Glutamatergic neuron (in vitro differentiated cells): Measurements from ENCODE around the gene SLC34A3. TPM values are rescaled to one million over a fixed set of nuclear protein-coding genes. Genes with fewer than 3 reads are reported as not detected.

Experiments
- DNase-seq: peaks from one replicate; pipeline ENCODE4 v3.0.0; 2022
- H3K27ac Mint-ChIP-seq: one replicate; pipeline ENCODE4 v1.8.0; 2020; ENCODE audit warnings: mild to moderate bottlenecking, mixed read lengths, inconsistent platforms; ENCODE audit not compliant: unreplicated experiment
- H3K27me3 Mint-ChIP-seq: one replicate; pipeline ENCODE4 v1.8.0; 2020; ENCODE audit warnings: mild to moderate bottlenecking, moderate library complexity, mixed read lengths, inconsistent platforms; ENCODE audit not compliant: unreplicated experiment
- H3K36me3 Mint-ChIP-seq: one replicate; pipeline ENCODE4 v1.8.0; 2020; ENCODE audit warnings: mild to moderate bottlenecking, mixed read lengths, inconsistent platforms; ENCODE audit not compliant: unreplicated experiment
- H3K4me1 Mint-ChIP-seq: one replicate; pipeline ENCODE4 v1.8.0; 2020; ENCODE audit warnings: mild to moderate bottlenecking, low read depth, mixed read lengths, inconsistent platforms; ENCODE audit not compliant: unreplicated experiment
- H3K4me3 Mint-ChIP-seq: one replicate; pipeline ENCODE4 v1.8.0; 2020; ENCODE audit warnings: mild to moderate bottlenecking, mixed read lengths, inconsistent platforms; ENCODE audit not compliant: unreplicated experiment
- H3K9me3 Mint-ChIP-seq: one replicate; pipeline ENCODE4 v1.8.0; 2020; ENCODE audit warnings: mild to moderate bottlenecking, moderate library complexity, mixed read lengths, inconsistent platforms; ENCODE audit not compliant: unreplicated experiment
- CTCF ChIP-seq: fragments of 200-600 bp; sonication (generic); IDR thresholded peaks from one replicate; pipeline ENCODE4 v1.5.0; 2021; ENCODE audit not compliant: partially characterized antibody, unreplicated experiment
- total RNA-seq: library from RNA; stranded (reverse); fragmentation: NEBNext Ultra II Directional; extraction: Animal tissue kit (Norgen Biotek cat#: 25700); gene quantifications from one replicate; pipeline ENCODE4 v1.2.1, GENCODE V29; 2021; ENCODE audit not compliant: unreplicated experiment

The SLC34A3 gene
- total RNA-seq, 1 donor from 2014 or later = not detected

- Mint-ChIP-seq H3K4me1 (peaks cover 2% of the 10 kb centered on the region), H3K27me3 (peaks cover 2% of the 10 kb centered on the region), H3K4me3 (no peak within 1 kb of the TSS), H3K27ac (no peak within 1 kb of the TSS), H3K9me3 (no peaks in the 10 kb centered on the region), H3K36me3 (no peaks in the 10 kb centered on the region)
- peak; percentile 86 for TF ChIP-seq CTCF
- DNase-seq = peak; percentile 91
Measured at GRCh38 chr9:137227054-137227852, 3.4 kb upstream of the SLC34A3 start, which contains the start of gene RNF224. Gene RNF224, plus strand, starts transcription at chr9:137227502. Its CDS starts 834 bp downstream, at chr9:137228336.

GRCh38 chr9:137227853-137228505, 2.7 kb upstream of the SLC34A3 start:
- H3K27me3 Mint-ChIP-seq = peaks cover 2% of the 10 kb centered on the region
- H3K4me3 Mint-ChIP-seq = no peak overlapping the region
- peaks cover 2% of the 10 kb centered on the region for H3K4me1 Mint-ChIP-seq
- no peak for TF ChIP-seq CTCF
- no peaks in the 10 kb centered on the region for H3K9me3 Mint-ChIP-seq
- H3K27ac Mint-ChIP-seq = no peak overlapping the region
- no peaks in the 10 kb centered on the region for H3K36me3 Mint-ChIP-seq
- no peak for DNase-seq

GRCh38 chr9:137228506-137228967, 2.2 kb upstream of the SLC34A3 start:
- Mint-ChIP-seq H3K27me3 (peaks cover 2% of the 10 kb centered on the region), H3K27ac (no peak overlapping the region), H3K9me3 (no peaks in the 10 kb centered on the region), H3K4me1 (peaks cover 2% of the 10 kb centered on the region), H3K4me3 (no peak overlapping the region), H3K36me3 (no peaks in the 10 kb centered on the region)
- no peak for DNase-seq
- TF ChIP-seq CTCF = no peak

- no peaks in the 10 kb centered on the region for H3K36me3 Mint-ChIP-seq
- no peaks in the 10 kb centered on the region for H3K9me3 Mint-ChIP-seq
- no peak for DNase-seq
- peaks cover 2% of the 10 kb centered on the region for H3K27me3 Mint-ChIP-seq
- H3K4me1 Mint-ChIP-seq = peaks cover 2% of the 10 kb centered on the region
- TF ChIP-seq CTCF = no peak
- H3K4me3 Mint-ChIP-seq = no peak overlapping the region
- no peak overlapping the region for H3K27ac Mint-ChIP-seq
Measured at GRCh38 chr9:137228968-137229896, 1.5 kb upstream of the SLC34A3 start.
